ENCODE results near the gene VCX3B.
"Not testable (repeated sequence)": the region's sequence is repeated elsewhere in the genome, so short reads cannot be mapped to it uniquely, and the experiment has no call there.

Gene VCX3B

GRCh38 chrX:8433109-8434062, 31.2 kb upstream of the VCX3B start:
- H3K4me1 ChIP-seq (ENCODE audit: control insufficient read depth, low read depth, low read length): no peaks in the 10 kb centered on the region
- H2BK5ac ChIP-seq (ENCODE audit: low read length): no peak overlapping the region
- no peak overlapping the region for H3K56ac ChIP-seq (ENCODE audit: low read length)
- no peak overlapping the region for H4K5ac ChIP-seq (ENCODE audit: low read length)
- H2BK120ac ChIP-seq (ENCODE audit: low read depth, low read length): no peak overlapping the region
- no peak overlapping the region for H2BK15ac ChIP-seq (replicated peaks; ENCODE audit: low read depth)
- H3K9ac ChIP-seq (ENCODE audit: low read length): no peak overlapping the region
- no peak overlapping the region for H3K4ac ChIP-seq (ENCODE audit: low read depth, low read length)
- H4K8ac ChIP-seq (ENCODE audit: low read depth, low read length): no peak overlapping the region
- H3K79me2 ChIP-seq (ENCODE audit: control insufficient read depth, insufficient read depth, low read length): no peaks in the 10 kb centered on the region
- H3K23ac ChIP-seq (ENCODE audit: low read length): no peak overlapping the region
- no peak for DNase-seq
- no peaks in the 10 kb centered on the region for H3K79me1 ChIP-seq (ENCODE audit: low read length)
- no peak overlapping the region for H2AK5ac ChIP-seq (ENCODE audit: low read length)
- no peaks in the 10 kb centered on the region for H3K36me3 ChIP-seq (ENCODE audit: control insufficient read depth, insufficient read depth, low read length)
- no peak overlapping the region for H3K27ac ChIP-seq (ENCODE audit: low read depth, low read length)
- H3K4me3 ChIP-seq (ENCODE audit: low read length): no peak overlapping the region
- WGBS (ENCODE audit: extremely low coverage, insufficient coverage, low lambda C conversion rate): no CpG with 5 or more reads among the region's 3 CpGs
- no peaks in the 10 kb centered on the region for H3K27me3 ChIP-seq (ENCODE audit: insufficient read depth, low read length, poor library complexity)
- no peak overlapping the region for H3K4me2 ChIP-seq (ENCODE audit: low read length)
- H3K18ac ChIP-seq (ENCODE audit: low read length): no peak overlapping the region

GRCh38 chrX:8447368-8447767, 17.3 kb upstream of the VCX3B start:
- Histone ChIP-seq H3K36me3 (ENCODE audit: control insufficient read depth, insufficient read depth, low read length) (no peaks in the 10 kb centered on the region), H2AK5ac (ENCODE audit: low read length) (no peak overlapping the region), H2BK5ac (ENCODE audit: low read length) (no peak overlapping the region), H3K27ac (ENCODE audit: low read depth, low read length) (no peak overlapping the region), H3K27me3 (ENCODE audit: insufficient read depth, low read length, poor library complexity) (no peaks in the 10 kb centered on the region), H3K4ac (ENCODE audit: low read depth, low read length) (no peak overlapping the region), H3K4me2 (ENCODE audit: low read length) (no peak overlapping the region), H4K8ac (ENCODE audit: low read depth, low read length) (no peak overlapping the region), H3K79me1 (ENCODE audit: low read length) (no peaks in the 10 kb centered on the region), H4K5ac (ENCODE audit: low read length) (no peak overlapping the region), H3K9ac (ENCODE audit: low read length) (no peak overlapping the region), H3K4me1 (ENCODE audit: control insufficient read depth, low read depth, low read length) (no peaks in the 10 kb centered on the region), H3K4me3 (ENCODE audit: low read length) (no peak overlapping the region), H3K56ac (ENCODE audit: low read length) (no peak overlapping the region), H2BK15ac (replicated peaks; ENCODE audit: low read depth) (no peak overlapping the region), H3K23ac (ENCODE audit: low read length) (no peak overlapping the region), H3K18ac (ENCODE audit: low read length) (no peak overlapping the region), H2BK120ac (ENCODE audit: low read depth, low read length) (no peak overlapping the region), H3K79me2 (ENCODE audit: control insufficient read depth, insufficient read depth, low read length) (no peaks in the 10 kb centered on the region)
- no CpG with 5 or more reads among the region's 5 CpGs for WGBS (ENCODE audit: extremely low coverage, insufficient coverage, low lambda C conversion rate)
- no peak for DNase-seq

- H3K27ac ChIP-seq (ENCODE audit: low read depth, low read length); H3K23ac ChIP-seq (ENCODE audit: low read length); H3K79me1 ChIP-seq (ENCODE audit: low read length); H3K18ac ChIP-seq (ENCODE audit: low read length); H3K79me2 ChIP-seq (ENCODE audit: control insufficient read depth, insufficient read depth, low read length); H4K5ac ChIP-seq (ENCODE audit: low read length); H3K4me2 ChIP-seq (ENCODE audit: low read length); H2BK15ac ChIP-seq (replicated peaks; ENCODE audit: low read depth); H3K4me1 ChIP-seq (ENCODE audit: control insufficient read depth, low read depth, low read length); DNase-seq; H3K4me3 ChIP-seq (ENCODE audit: low read length); H3K4ac ChIP-seq (ENCODE audit: low read depth, low read length); H2BK120ac ChIP-seq (ENCODE audit: low read depth, low read length); H3K56ac ChIP-seq (ENCODE audit: low read length); H2BK5ac ChIP-seq (ENCODE audit: low read length); H4K8ac ChIP-seq (ENCODE audit: low read depth, low read length); H2AK5ac ChIP-seq (ENCODE audit: low read length); H3K36me3 ChIP-seq (ENCODE audit: control insufficient read depth, insufficient read depth, low read length); H3K9ac ChIP-seq (ENCODE audit: low read length); H3K27me3 ChIP-seq (ENCODE audit: insufficient read depth, low read length, poor library complexity): not testable (repeated sequence)
- WGBS (ENCODE audit: extremely low coverage, insufficient coverage, low lambda C conversion rate): no CpG with 5 or more reads among the region's 21 CpGs
These were observed 12.3 kb upstream of the VCX3B start for GRCh38 chrX:8452343-8452742.

- no peak overlapping the region for H3K4me3 ChIP-seq (ENCODE audit: low read length)
- no peaks in the 10 kb centered on the region for H3K27me3 ChIP-seq (ENCODE audit: insufficient read depth, low read length, poor library complexity)
- no peak overlapping the region for H2BK5ac ChIP-seq (ENCODE audit: low read length)
- H4K5ac ChIP-seq (ENCODE audit: low read length): no peak overlapping the region
- WGBS (ENCODE audit: extremely low coverage, insufficient coverage, low lambda C conversion rate): no CpG with 5 or more reads among the region's 3 CpGs
- H3K23ac ChIP-seq (ENCODE audit: low read length): no peak overlapping the region
- H3K79me1 ChIP-seq (ENCODE audit: low read length): no peaks in the 10 kb centered on the region
- no peak overlapping the region for H3K18ac ChIP-seq (ENCODE audit: low read length)
- no peak overlapping the region for H3K56ac ChIP-seq (ENCODE audit: low read length)
- no peak overlapping the region for H4K8ac ChIP-seq (ENCODE audit: low read depth, low read length)
- H2BK15ac ChIP-seq (replicated peaks; ENCODE audit: low read depth): no peak overlapping the region
- H3K79me2 ChIP-seq (ENCODE audit: control insufficient read depth, insufficient read depth, low read length): no peaks in the 10 kb centered on the region
- H2AK5ac ChIP-seq (ENCODE audit: low read length): no peak overlapping the region
- no peak overlapping the region for H3K4me2 ChIP-seq (ENCODE audit: low read length)
- no peak overlapping the region for H3K27ac ChIP-seq (ENCODE audit: low read depth, low read length)
- H3K9ac ChIP-seq (ENCODE audit: low read length): no peak overlapping the region
- H2BK120ac ChIP-seq (ENCODE audit: low read depth, low read length): no peak overlapping the region
- no peak overlapping the region for H3K4ac ChIP-seq (ENCODE audit: low read depth, low read length)
- no peak for DNase-seq
- H3K36me3 ChIP-seq (ENCODE audit: control insufficient read depth, insufficient read depth, low read length): no peaks in the 10 kb centered on the region
- H3K4me1 ChIP-seq (ENCODE audit: control insufficient read depth, low read depth, low read length): no peaks in the 10 kb centered on the region
These were observed 11.0 kb upstream of the VCX3B start for GRCh38 chrX:8453611-8454010.

- Histone ChIP-seq H2BK5ac (ENCODE audit: low read length) (no peak overlapping the region), H3K56ac (ENCODE audit: low read length) (no peak overlapping the region), H3K36me3 (ENCODE audit: control insufficient read depth, insufficient read depth, low read length) (no peaks in the 10 kb centered on the region), H4K8ac (ENCODE audit: low read depth, low read length) (no peak overlapping the region), H2AK5ac (ENCODE audit: low read length) (no peak overlapping the region), H3K18ac (ENCODE audit: low read length) (no peak overlapping the region), H3K4me2 (ENCODE audit: low read length) (no peak overlapping the region), H3K79me1 (ENCODE audit: low read length) (no peaks in the 10 kb centered on the region), H3K79me2 (ENCODE audit: control insufficient read depth, insufficient read depth, low read length) (no peaks in the 10 kb centered on the region), H3K27me3 (ENCODE audit: insufficient read depth, low read length, poor library complexity) (no peaks in the 10 kb centered on the region), H3K23ac (ENCODE audit: low read length) (no peak overlapping the region), H2BK120ac (ENCODE audit: low read depth, low read length) (no peak overlapping the region), H4K5ac (ENCODE audit: low read length) (no peak overlapping the region), H2BK15ac (replicated peaks; ENCODE audit: low read depth) (no peak overlapping the region), H3K4ac (ENCODE audit: low read depth, low read length) (no peak overlapping the region), H3K27ac (ENCODE audit: low read depth, low read length) (no peak overlapping the region), H3K4me3 (ENCODE audit: low read length) (no peak overlapping the region), H3K4me1 (ENCODE audit: control insufficient read depth, low read depth, low read length) (no peaks in the 10 kb centered on the region), H3K9ac (ENCODE audit: low read length) (no peak overlapping the region)
- WGBS (ENCODE audit: extremely low coverage, insufficient coverage, low lambda C conversion rate): no CpG with 5 or more reads among the region's 4 CpGs
- no peak for DNase-seq
These were observed 9.1 kb upstream of the VCX3B start for GRCh38 chrX:8455557-8455956.

- no peak overlapping the region for H3K4me3 ChIP-seq (ENCODE audit: low read length)
- no peak overlapping the region for H3K4ac ChIP-seq (ENCODE audit: low read depth, low read length)
- DNase-seq: no peak
- H3K4me1 ChIP-seq (ENCODE audit: control insufficient read depth, low read depth, low read length): no peaks in the 10 kb centered on the region
- no peak overlapping the region for H2BK5ac ChIP-seq (ENCODE audit: low read length)
- no peak overlapping the region for H3K4me2 ChIP-seq (ENCODE audit: low read length)
- no peak overlapping the region for H3K18ac ChIP-seq (ENCODE audit: low read length)
- H3K9ac ChIP-seq (ENCODE audit: low read length): no peak overlapping the region
- H3K36me3 ChIP-seq (ENCODE audit: control insufficient read depth, insufficient read depth, low read length): no peaks in the 10 kb centered on the region
- no peak overlapping the region for H2BK120ac ChIP-seq (ENCODE audit: low read depth, low read length)
- H2BK15ac ChIP-seq (replicated peaks; ENCODE audit: low read depth): no peak overlapping the region
- H3K27ac ChIP-seq (ENCODE audit: low read depth, low read length): no peak overlapping the region
- no peaks in the 10 kb centered on the region for H3K27me3 ChIP-seq (ENCODE audit: insufficient read depth, low read length, poor library complexity)
- H3K23ac ChIP-seq (ENCODE audit: low read length): no peak overlapping the region
- H3K79me2 ChIP-seq (ENCODE audit: control insufficient read depth, insufficient read depth, low read length): no peaks in the 10 kb centered on the region
- no peak overlapping the region for H2AK5ac ChIP-seq (ENCODE audit: low read length)
- H4K5ac ChIP-seq (ENCODE audit: low read length): no peak overlapping the region
- H3K56ac ChIP-seq (ENCODE audit: low read length): no peak overlapping the region
- H3K79me1 ChIP-seq (ENCODE audit: low read length): no peaks in the 10 kb centered on the region
- H4K8ac ChIP-seq (ENCODE audit: low read depth, low read length): no peak overlapping the region
These were observed 2.1 kb upstream of the VCX3B start for GRCh38 chrX:8462488-8462887.

Data from mesendoderm (in vitro differentiated cells).